ENCODE measurements around the gene SPINK6.

The SPINK6 gene

DNA sequence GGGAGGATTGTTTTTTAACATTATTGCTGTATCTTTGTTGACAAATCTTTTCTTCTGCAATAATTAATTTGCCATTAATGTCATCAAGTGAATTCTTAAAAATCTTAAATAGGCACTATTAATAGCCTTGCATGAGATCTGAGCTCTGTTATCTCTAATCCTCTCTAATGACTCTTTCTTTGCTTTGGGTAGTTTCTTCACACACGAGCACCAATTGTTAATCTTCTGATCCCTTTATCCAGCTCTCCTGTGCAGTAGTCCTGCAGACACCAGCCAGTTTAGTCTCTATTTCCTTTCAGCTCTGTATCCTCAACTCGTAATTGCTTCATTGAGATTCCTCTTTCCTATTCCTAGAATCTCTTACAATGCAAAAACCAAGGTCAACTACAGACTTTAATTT, 26.4 kb upstream of the SPINK6 start:
- TF ChIP-seq CTCF (IDR thresholded peaks at IDR 0.05) = no peak

GRCh38 chr5:148177207-148177606, 25.6 kb upstream of the SPINK6 start:
- TF ChIP-seq CTCF (IDR thresholded peaks at IDR 0.05) = no peak

- peak; percentile 81 for TF ChIP-seq CTCF (IDR thresholded peaks at IDR 0.05)
Observed at GRCh38 chr5:148179234-148179824, 23.5 kb upstream of the SPINK6 start.

DNA sequence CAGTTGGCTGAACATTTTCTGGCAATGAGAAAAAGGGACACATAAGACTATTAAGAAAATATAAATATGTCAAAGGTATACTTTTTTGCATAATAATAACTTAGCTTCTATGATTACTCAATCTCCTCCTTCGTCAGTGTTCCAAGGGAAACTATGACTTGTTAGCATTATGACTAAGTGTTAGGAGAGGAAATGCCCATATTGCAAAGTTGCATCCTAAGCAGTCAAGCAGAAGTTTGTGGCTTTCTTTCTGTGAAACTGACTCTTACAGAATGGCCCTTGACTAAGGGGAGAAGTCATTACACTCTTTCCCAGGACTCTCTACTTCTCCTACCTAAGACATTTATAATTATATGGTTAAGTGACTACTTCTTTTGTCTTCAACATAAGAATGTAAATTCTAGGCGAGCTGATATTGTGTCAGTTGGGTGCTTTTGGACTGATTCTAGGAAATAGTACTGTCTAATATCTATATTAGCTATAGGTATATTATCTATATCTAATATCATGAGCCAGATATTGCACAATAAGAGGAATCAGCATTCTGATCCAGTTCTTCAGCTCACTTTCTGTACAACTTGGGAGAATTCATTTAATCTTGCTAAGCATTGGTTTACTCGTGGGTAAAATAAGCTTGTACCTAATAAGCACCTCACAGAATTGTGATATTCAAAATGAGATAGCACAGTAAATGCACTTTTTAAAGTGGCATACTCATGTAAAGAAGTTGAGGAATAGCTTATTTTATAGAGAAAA, 16.4 kb upstream of the SPINK6 start:
- TF ChIP-seq CTCF (IDR thresholded peaks at IDR 0.05) = no peak

- TF ChIP-seq CTCF (IDR thresholded peaks at IDR 0.05) = no peak
Observed at GRCh38 chr5:148191010-148191409, 11.8 kb upstream of the SPINK6 start.

GRCh38 chr5:148193202-148193601, 9.6 kb upstream of the SPINK6 start:
- TF ChIP-seq CTCF (IDR thresholded peaks at IDR 0.05) = no peak

- no peak for TF ChIP-seq CTCF (IDR thresholded peaks at IDR 0.05)
Observed at GRCh38 chr5:148201151-148201550, 1.7 kb upstream of the SPINK6 start.
